K562 (cell line): ENCODE measurements around the gene MTHFR. TPM values are rescaled to one million over a fixed set of nuclear protein-coding genes. Genes with fewer than 3 reads are reported as not detected.

Experiments used
- ATAC-seq: fragments of 200-7000 bp; cut with Tn5 transposase; 3 replicates; pipeline ENCODE4 v1.9.1; 2020; ENCODE audit warnings: moderate library complexity
- BruUV-seq: library from RNA; stranded (reverse); fragments of 400-500 nt; replicated peaks from 2 replicates; lab custom pipeline; 2021; lab: Mats Ljungman, UMichigan
- CTCF ChIA-PET: fragments of 300-600 bp; formaldehyde crosslinking; extraction: SDS; loops from one replicate; lab custom pipeline; 2021; ENCODE audit warnings: low intra/inter-chr PET ratio; lab: Yijun Ruan, JAX
- POLR2A ChIA-PET: fragments of 300-600, 350-650 bp; sonication (Branson Sonifier 250); formaldehyde crosslinking; extraction: SDS; loops from one replicate; lab custom pipeline; 2021; ENCODE audit warnings: antibody characterized with exemption, inconsistent platforms; lab: Yijun Ruan, JAX
- DNase-seq, 4 experiments: peaks; one replicate each; pipeline versions ENCODE4 v3.0.0 to v3.0.0-alpha.2; 2011 to 2018; ENCODE audit warnings: low spot score in 3 of 4, mixed read lengths in 3 of 4; ENCODE audit errors: extremely low read depth in 1 of 4
- FAIRE-seq: peaks from 2 replicates; lab custom pipeline; 2011; peaks lifted over from hg19 to GRCh38; lab: Jason Lieb, UNC
- H2AFZ ChIP-seq: 2 replicates; pipeline ENCODE4 v1.6.0; 2011; ENCODE audit warnings: low read depth, low read length, control low read depth, inconsistent platforms
- H3K27ac ChIP-seq: fragments of 200-600 bp; 3 replicates; pipeline ENCODE4 v1.8.0; 2011; ENCODE audit warnings: low read depth, mild to moderate bottlenecking, control low read depth, inconsistent platforms, low read length, moderate library complexity, mixed read lengths; ENCODE audit errors: extremely low read depth
- H3K27me3 ChIP-seq, 2 experiments: fragments of 300-600 bp in 1 of 2; 2 replicates in 1 of 2; 3 replicates in 1 of 2; pipeline versions ENCODE4 v1.6.0 to v1.8.0; 2011; ENCODE audit warnings: inconsistent platforms in 2 of 2, low read length in 2 of 2, mild to moderate bottlenecking in 1 of 2, mixed read lengths in 1 of 2, moderate library complexity in 1 of 2; ENCODE audit not compliant: control insufficient read depth in 2 of 2, insufficient read depth in 2 of 2
- H3K36me3 ChIP-seq: fragments of 300-600 bp; 3 replicates; pipeline ENCODE4 v1.8.0; 2011; ENCODE audit warnings: mild to moderate bottlenecking, low read length, inconsistent platforms; ENCODE audit not compliant: control insufficient read depth, insufficient read depth
- H3K4me1 ChIP-seq, 2 experiments: fragments of 200-600 bp in 1 of 2; replicated peaks in 1 of 2; 2 replicates in 1 of 2; 3 replicates in 1 of 2; pipeline versions ENCODE4 v1.5.1 to v1.8.0; 2011; ENCODE audit warnings: inconsistent platforms in 2 of 2, low read length in 2 of 2, mild to moderate bottlenecking in 1 of 2, mixed read lengths in 1 of 2, moderate library complexity in 1 of 2; ENCODE audit not compliant: control insufficient read depth in 2 of 2, insufficient read depth in 2 of 2
- H3K4me2 ChIP-seq: 2 replicates; pipeline ENCODE4 v1.6.1; 2011; ENCODE audit warnings: low read length, control low read depth, inconsistent platforms, mixed read lengths; ENCODE audit not compliant: insufficient read depth
- H3K4me3 ChIP-seq: fragments of 200-600 bp; sonication (generic), shearing (Covaris generic); 2 replicates; pipeline ENCODE4 v1.5.1; 2016; ENCODE audit warnings: control low read depth, inconsistent platforms
- H3K79me2 ChIP-seq: fragments of 200-600 bp; 3 replicates; pipeline ENCODE4 v1.8.0; 2011; ENCODE audit warnings: low read length, inconsistent platforms; ENCODE audit not compliant: control insufficient read depth, insufficient read depth
- H3K9ac ChIP-seq, 2 experiments: 2 replicates each; pipeline versions ENCODE4 v1.6.0 to v1.6.1; 2011; ENCODE audit warnings: low read depth in 2 of 2, low read length in 2 of 2, control low read depth in 1 of 2, inconsistent platforms in 1 of 2, mild to moderate bottlenecking in 1 of 2, mixed read lengths in 1 of 2; ENCODE audit not compliant: insufficient read depth in 1 of 2
- H3K9me1 ChIP-seq: one replicate; pipeline ENCODE4 v1.6.0; 2011; ENCODE audit warnings: inconsistent platforms, mild to moderate bottlenecking, low read length, moderate library complexity; ENCODE audit not compliant: control insufficient read depth, insufficient read depth
- H3K9me3 ChIP-seq: replicated peaks from 2 replicates; pipeline ENCODE4 v1.5.1; 2011; ENCODE audit warnings: low read depth, low read length, inconsistent platforms; ENCODE audit not compliant: control insufficient read depth, insufficient read depth
- H4K20me1 ChIP-seq: replicated peaks from 2 replicates; pipeline ENCODE4 v1.6.1; 2011; ENCODE audit warnings: low read length, inconsistent platforms, mixed read lengths; ENCODE audit not compliant: control insufficient read depth, insufficient read depth
- ATF6 ChIP-seq: sonication (generic); formaldehyde crosslinking; IDR thresholded peaks from 2 replicates; pipeline ENCODE4 v1.4.0; 2020; ENCODE audit warnings: mild to moderate bottlenecking, missing genetic modification reagents
- IRF1 ChIP-seq: sonication (generic); formaldehyde crosslinking; IDR thresholded peaks from 2 replicates; pipeline ENCODE4 v1.8.0; 2022; ENCODE audit warnings: missing genetic modification reagents, mild to moderate bottlenecking, borderline replicate concordance
- MNT ChIP-seq, 2 experiments: fragments of 450-650 bp; conservative IDR thresholded peaks; 2 replicates each; pipeline ENCODE4 v1.6.1; 2017; ENCODE audit warnings: mild to moderate bottlenecking in 2 of 2, moderate library complexity in 2 of 2
- NCOR1 ChIP-seq: fragments of 450-650 bp; IDR thresholded peaks from 2 replicates; pipeline ENCODE4 v1.6.1; 2016; ENCODE audit warnings: mild to moderate bottlenecking, moderate library complexity
- NFATC3 ChIP-seq: fragments of 450-650 bp; IDR thresholded peaks from 2 replicates; pipeline ENCODE4 v1.6.1; 2017; ENCODE audit warnings: mild to moderate bottlenecking
- PCBP2 ChIP-seq: fragments of 200-400 bp; formaldehyde crosslinking; IDR thresholded peaks from 2 replicates; pipeline ENCODE4 v1.6.1; 2018; ENCODE audit warnings: low read length, low read depth, mild to moderate bottlenecking, moderate library complexity; ENCODE audit not compliant: poor library complexity, severe bottlenecking
- POLR2AphosphoS2 ChIP-seq: IDR thresholded peaks from 2 replicates; pipeline ENCODE4 v1.6.1; 2012; ENCODE audit warnings: low read length, improper control_type of control experiment
- RFX1 ChIP-seq: fragments of 450-650 bp; IDR thresholded peaks from 2 replicates; pipeline ENCODE4 v1.6.1; 2016; ENCODE audit warnings: mild to moderate bottlenecking, moderate library complexity
- RNF2 ChIP-seq: sonication (generic); IDR thresholded peaks from 2 replicates; pipeline ENCODE4 v1.6.1; 2016
- SRSF9 ChIP-seq: fragments of 200-400 bp; formaldehyde crosslinking; IDR thresholded peaks from 2 replicates; pipeline ENCODE4 v1.6.1; 2017; ENCODE audit warnings: low read depth, low read length, borderline replicate concordance
- VEZF1 ChIP-seq: fragments of 200-800 bp; sonication (Bioruptor generic); IDR thresholded peaks from 2 replicates; pipeline ENCODE4 v1.6.1; 2017; ENCODE audit warnings: missing genetic modification characterization, missing compliant biosample characterization
- WGBS: fragments of 100-300 bp; shearing (Covaris generic); methylation state at CpG from one replicate; pipeline ENCODE4 v1.1.6; 2016; ENCODE audit warnings: low coverage, mixed read lengths; ENCODE audit not compliant: insufficient coverage; ENCODE audit errors: missing lambda C conversion rate; 5-methylcytosine and 5-hydroxymethylcytosine counted together
- in situ Hi-C: fragments of 300-500 bp; cut with MboI; formaldehyde crosslinking; loops from 4 replicates; pipeline ENCODE4 v1.15.0; 2018; ENCODE audit warnings: inconsistent platforms, mixed read lengths
- intact Hi-C: fragments of 100-400 bp; cut with micrococcal nuclease; formaldehyde crosslinking; loops from 2 replicates; pipeline ENCODE4 v1.14.2; 2022
- polyA plus RNA-seq, 8 experiments: library from polyadenylated mRNA; depleted of rRNA in 4 of 8; stranded (reverse) in 5 of 8; unstranded in 3 of 8; fragments of >200 nt; fragmentation: Nextera tagmentation in 2 of 8; fragmentation: Illumina TruSeq in 1 of 8; extraction: Ambion mirVana in 2 of 8; extraction: Trizol in 1 of 8; gene quantifications; 2 replicates each; pipeline versions ENCODE4 v1.2.1 to v1.2.3, GENCODE V29; 2011 to 2014; ENCODE audit warnings: inconsistent platforms in 1 of 8, missing spikeins in 1 of 8
- total RNA-seq, 7 experiments: library from RNA; depleted of rRNA in 6 of 7; stranded (reverse); fragments of >200 nt in 6 of 7; fragmentation: Illumina TruSeq in 2 of 7; extraction: Trizol in 2 of 7; gene quantifications; 2 replicates each; pipeline versions ENCODE4 v1.2.1 to v1.2.3, GENCODE V29; 2011 to 2021; ENCODE audit warnings: low replicate concordance in 1 of 7
- TF ChIP-seq, protein P1 (sequence below): fragments of 250-450 bp; sonication (Bioruptor Pico); IDR thresholded peaks from 2 replicates; pipeline ENCODE4 v1.4.0; 2020; ENCODE audit warnings: mild to moderate bottlenecking

The MTHFR gene
- total and polyA plus RNA-seq, 9 of the 15 experiments (the other 6 are each of a cell fraction or from before 2014, with no cell fraction given), result 5.0 to 104 (median 62.6) TPM

DNA sequence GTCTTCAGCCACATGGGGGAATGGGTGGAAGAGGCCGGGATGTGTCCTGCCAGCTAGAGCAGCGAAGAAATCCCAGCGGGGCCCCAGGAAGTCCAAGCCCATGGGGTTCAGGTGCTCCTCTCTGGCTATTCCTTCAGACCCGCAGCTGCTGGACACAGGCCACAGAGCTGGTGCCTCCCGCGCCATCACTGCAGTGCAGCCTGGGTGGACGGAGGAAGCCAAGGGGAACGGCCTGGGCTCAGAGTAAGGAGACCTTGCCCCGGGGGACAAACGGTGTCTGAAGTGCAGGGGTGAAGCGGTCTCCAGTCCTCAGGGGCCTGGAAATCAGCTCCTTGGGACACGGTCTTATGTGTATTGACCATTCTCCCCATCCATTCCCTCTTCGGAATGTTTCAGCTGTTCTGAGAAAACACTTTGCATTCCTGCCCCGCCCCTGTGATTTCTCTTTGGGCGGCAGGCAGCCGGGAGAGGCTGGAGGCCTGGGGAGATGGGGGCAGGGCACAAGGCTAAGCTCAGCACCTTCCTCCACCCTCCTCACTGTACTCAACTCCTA, 18.4 kb downstream of the MTHFR start (continued):
- TF ChIP-seq RNF2 (no peak), ATF6 (CRISPR knock-in tag) (peak; percentile 73; the same call in 1 of the 2 replicates), NCOR1 (0 out of 2 replicates have a peak, but pooled peaks have one; percentile 12), RFX1 (no peak)

DNA sequence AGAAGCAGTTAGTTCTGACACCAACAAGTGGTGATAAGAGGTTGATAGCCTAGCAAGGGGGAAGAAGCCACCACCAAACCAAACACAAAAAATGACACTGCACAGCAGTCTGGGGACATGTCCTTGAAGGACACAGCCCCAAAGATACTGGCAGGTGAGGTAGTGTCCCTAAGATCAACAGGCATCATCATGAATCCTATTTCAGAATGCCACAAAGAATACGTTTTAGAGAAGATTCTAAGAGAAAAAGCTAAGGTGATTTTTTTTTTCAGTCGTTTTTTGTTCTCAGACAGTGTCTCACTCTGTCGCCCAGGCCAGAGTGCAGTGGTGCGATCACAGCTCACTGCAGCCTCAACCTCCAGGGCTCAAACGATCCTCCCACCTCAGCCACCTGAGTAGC, 19.6 kb downstream of the MTHFR start:
- no TSS peak for BruUV-seq
- H3K36me3 ChIP-seq, result peaks cover 36% of the 10 kb centered on the region; the same call in 2 of the 3 replicates
- peak overlapping the region; percentile 80 for H3K27ac ChIP-seq
- 17% methylated on average over 5 of the region's 5 CpGs for WGBS
- peak; percentile 86 for FAIRE-seq
- CTCF ChIA-PET, result no interaction called here
- no peaks in the 10 kb centered on the region for H3K9me3 ChIP-seq
- no peak overlapping the region for H2AFZ ChIP-seq
- H3K9me1 ChIP-seq, result no peaks in the 10 kb centered on the region
- POLR2A ChIA-PET, result interaction anchor here (0.6 to 5.4 kb wide), 8 partner anchors 10 to 123 kb away, joined by 3 to 115 read pairs (median 8); no protein-coding TSS in a partner anchor
- peak overlapping the region in 1 of 2 experiments; percentile 51; a peak in 2 of 4 replicates for H3K9ac ChIP-seq
- ATAC-seq, result peak; percentile 10
- intact Hi-C loops, result no loop called here
- no peak overlapping the region; the same call in 1 of the 2 replicates for H3K4me2 ChIP-seq
- no peaks in the 10 kb centered on the region for H4K20me1 ChIP-seq
- peaks cover 9% of the 10 kb centered on the region; the same call in 2 of the 3 replicates for H3K79me2 ChIP-seq
- in situ Hi-C loops, result no loop called here
- peaks cover 55 to 76% of the 10 kb centered on the region in 2 experiments for H3K4me1 ChIP-seq
- H3K4me3 ChIP-seq, result no peak overlapping the region
- peak in 1 of 4 experiments; percentile 71 for DNase-seq
- no peaks in the 10 kb centered on the region for H3K27me3 ChIP-seq
- TF ChIP-seq NCOR1, result 0 out of 2 replicates have a peak, but pooled peaks have one; percentile 16
- no peak for TF ChIP-seq IRF1 (CRISPR knock-in tag)
- TF ChIP-seq, protein P1, sequence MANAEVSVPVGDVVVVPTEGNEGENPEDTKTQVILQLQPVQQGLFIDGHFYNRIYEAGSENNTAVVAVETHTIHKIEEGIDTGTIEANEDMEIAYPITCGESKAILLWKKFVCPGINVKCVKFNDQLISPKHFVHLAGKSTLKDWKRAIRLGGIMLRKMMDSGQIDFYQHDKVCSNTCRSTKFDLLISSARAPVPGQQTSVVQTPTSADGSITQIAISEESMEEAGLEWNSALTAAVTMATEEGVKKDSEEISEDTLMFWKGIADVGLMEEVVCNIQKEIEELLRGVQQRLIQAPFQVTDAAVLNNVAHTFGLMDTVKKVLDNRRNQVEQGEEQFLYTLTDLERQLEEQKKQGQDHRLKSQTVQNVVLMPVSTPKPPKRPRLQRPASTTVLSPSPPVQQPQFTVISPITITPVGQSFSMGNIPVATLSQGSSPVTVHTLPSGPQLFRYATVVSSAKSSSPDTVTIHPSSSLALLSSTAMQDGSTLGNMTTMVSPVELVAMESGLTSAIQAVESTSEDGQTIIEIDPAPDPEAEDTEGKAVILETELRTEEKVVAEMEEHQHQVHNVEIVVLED (CRISPR knock-in tag), result peak; percentile 10; the same call in 1 of the 2 replicates
- no peak for TF ChIP-seq NFATC3
- 0 out of 2 replicates have a peak, but pooled peaks have one; percentile 20 for TF ChIP-seq VEZF1 (CRISPR knock-in tag)
- TF ChIP-seq PCBP2, result no peak
- 0 out of 4 replicates have a peak, but pooled peaks of 1 of the 2 experiments have one; percentile 16 for TF ChIP-seq MNT (conservative IDR thresholded peaks at IDR 0.05)
- peak; percentile 72 for TF ChIP-seq POLR2AphosphoS2
- no peak for TF ChIP-seq SRSF9
